A673 (cell line): ENCODE measurements around the gene PPP1R3G. TPM values are rescaled to one million over a fixed set of nuclear protein-coding genes. Genes with fewer than 3 reads are reported as not detected.

Experiments
- BruUV-seq: library from RNA; stranded (reverse); fragments of 400-500 nt; replicated peaks from 2 replicates; lab custom pipeline; 2021; lab: Mats Ljungman, UMichigan
- CTCF ChIA-PET: fragments of 300-600 bp; sonication (Branson Sonifier 250); formaldehyde crosslinking; loops from one replicate; lab custom pipeline; 2022; ENCODE audit warnings: antibody characterized with exemption; lab: Charles Lee
- POLR2A ChIA-PET: fragments of 300-600 bp; sonication (Branson Sonifier 250); formaldehyde crosslinking; loops from one replicate; lab custom pipeline; 2022; ENCODE audit warnings: antibody characterized with exemption; ENCODE audit not compliant: low non-redundant PET; lab: Charles Lee
- DNase-seq: peaks from one replicate; pipeline ENCODE4 v3.0.0-alpha.2; 2015; ENCODE audit warnings: low spot score
- H3K27ac ChIP-seq: fragments of 200-600 bp; sonication (generic); 2 replicates; pipeline ENCODE4 v1.5.1; 2016; ENCODE audit warnings: mixed run types, low read depth, mild to moderate bottlenecking, mixed read lengths, antibody characterized with exemption, low read length; ENCODE audit not compliant: poor library complexity, severe bottlenecking
- H3K27me3 ChIP-seq: fragments of 200-600 bp; sonication (generic); replicated peaks from 2 replicates; pipeline ENCODE4 v1.6.1; 2017; ENCODE audit warnings: mixed run types, low read depth, mild to moderate bottlenecking, mixed read lengths, antibody characterized with exemption, low read length; ENCODE audit not compliant: insufficient read depth, poor library complexity
- H3K36me3 ChIP-seq: fragments of 200-600 bp; sonication (generic); 2 replicates; pipeline ENCODE4 v1.6.1; 2016; ENCODE audit warnings: mixed run types, mild to moderate bottlenecking, mixed read lengths, antibody characterized with exemption, low read length; ENCODE audit not compliant: insufficient read depth, poor library complexity, severe bottlenecking
- H3K4me1 ChIP-seq: fragments of 200-600 bp; sonication (generic); 2 replicates; pipeline ENCODE4 v1.6.1; 2017; ENCODE audit warnings: mixed run types, mild to moderate bottlenecking, mixed read lengths, antibody characterized with exemption, low read length; ENCODE audit not compliant: insufficient read depth, poor library complexity, severe bottlenecking
- H3K4me3 ChIP-seq: fragments of 200-600 bp; sonication (generic); 2 replicates; pipeline ENCODE4 v1.5.1; 2016; ENCODE audit warnings: low read depth, mixed run types, mild to moderate bottlenecking, mixed read lengths, low read length; ENCODE audit not compliant: poor library complexity, severe bottlenecking
- H3K9me3 ChIP-seq: fragments of 200-600 bp; sonication (generic); 2 replicates; pipeline ENCODE4 v1.6.1; 2016; ENCODE audit warnings: mixed run types, low read depth, mild to moderate bottlenecking, mixed read lengths, antibody characterized with exemption, low read length; ENCODE audit not compliant: poor library complexity, severe bottlenecking
- EZH2 ChIP-seq: fragments of 200-600 bp; sonication (generic); IDR thresholded peaks from 2 replicates; pipeline ENCODE4 v1.6.1; 2017; ENCODE audit warnings: borderline replicate concordance, low read depth, mild to moderate bottlenecking, mixed read lengths, antibody characterized with exemption, low read length; ENCODE audit not compliant: poor library complexity, severe bottlenecking
- intact Hi-C: fragments of 100-400 bp; cut with micrococcal nuclease; formaldehyde crosslinking; loops from one replicate; pipeline ENCODE4 v1.10.0; 2022; ENCODE audit not compliant: unreplicated experiment
- total RNA-seq: library from RNA; stranded (reverse); gene quantifications from 2 replicates; pipeline ENCODE4 v1.2.3, GENCODE V29; 2021
- TF ChIP-seq, protein P1 (sequence below): fragments of 300-800, 200-600 bp; sonication (generic); conservative IDR thresholded peaks from 2 replicates; pipeline ENCODE4 v1.5.1; 2017; ENCODE audit warnings: low read depth, mild to moderate bottlenecking, antibody characterized with exemption, low read length, moderate library complexity, mixed read lengths

PPP1R3G gene
- total RNA-seq, 1 experiment from 2014 or later, result 0.24 TPM

DNA sequence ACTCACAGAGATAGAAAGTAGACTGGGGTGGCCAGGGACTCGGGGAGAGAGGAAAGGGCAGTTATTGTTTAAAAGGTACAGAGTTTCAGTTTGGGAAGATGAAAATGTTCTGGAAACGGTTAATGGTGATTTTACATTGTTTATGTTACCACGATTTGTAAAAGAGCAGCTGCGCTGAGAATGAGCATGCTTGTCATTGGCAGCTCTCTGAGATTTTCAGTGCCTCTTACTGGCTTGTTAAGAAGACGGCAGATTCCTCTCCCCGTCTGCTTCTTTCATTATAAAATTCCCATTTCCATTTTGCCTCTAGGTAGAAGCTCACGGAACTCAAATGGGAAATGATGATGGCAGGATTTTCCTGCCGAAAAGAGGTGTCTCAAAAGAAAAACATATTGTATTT, 39.7 kb upstream of the PPP1R3G start:
- H3K4me3 ChIP-seq, result no peak overlapping the region
- CTCF ChIA-PET, result no interaction called here
- intact Hi-C loops, result no loop called here

DNA sequence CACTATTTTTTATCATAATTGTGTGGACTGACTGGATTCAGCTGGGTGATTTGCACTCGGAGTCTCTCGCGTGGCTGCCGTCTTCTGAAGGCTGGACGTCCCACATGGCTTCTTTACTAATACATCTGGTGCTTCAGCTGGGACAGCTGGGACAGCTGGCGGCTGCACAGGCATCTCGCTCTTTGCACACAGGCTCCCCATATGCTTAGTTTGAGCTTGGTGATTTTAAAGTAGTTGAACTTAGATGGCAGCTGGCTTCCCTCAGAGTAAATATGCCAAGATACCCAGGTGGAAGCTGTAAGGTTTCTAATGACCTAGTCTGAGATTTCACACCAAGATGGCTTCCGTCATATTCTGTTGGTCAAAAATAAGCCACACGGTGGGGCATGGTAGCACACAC, 38.7 kb upstream of the PPP1R3G start:
- H3K36me3 ChIP-seq, result peaks cover 13% of the 10 kb centered on the region
- intact Hi-C loops, result no loop called here
- ChIA-PET CTCF (interaction anchor here (0.7 kb wide), 1 partner anchor 11 kb away, joined by 4 read pairs; no protein-coding TSS in a partner anchor), POLR2A (no interaction called here)
- TF ChIP-seq EZH2, result no peak
- TF ChIP-seq, protein P1, sequence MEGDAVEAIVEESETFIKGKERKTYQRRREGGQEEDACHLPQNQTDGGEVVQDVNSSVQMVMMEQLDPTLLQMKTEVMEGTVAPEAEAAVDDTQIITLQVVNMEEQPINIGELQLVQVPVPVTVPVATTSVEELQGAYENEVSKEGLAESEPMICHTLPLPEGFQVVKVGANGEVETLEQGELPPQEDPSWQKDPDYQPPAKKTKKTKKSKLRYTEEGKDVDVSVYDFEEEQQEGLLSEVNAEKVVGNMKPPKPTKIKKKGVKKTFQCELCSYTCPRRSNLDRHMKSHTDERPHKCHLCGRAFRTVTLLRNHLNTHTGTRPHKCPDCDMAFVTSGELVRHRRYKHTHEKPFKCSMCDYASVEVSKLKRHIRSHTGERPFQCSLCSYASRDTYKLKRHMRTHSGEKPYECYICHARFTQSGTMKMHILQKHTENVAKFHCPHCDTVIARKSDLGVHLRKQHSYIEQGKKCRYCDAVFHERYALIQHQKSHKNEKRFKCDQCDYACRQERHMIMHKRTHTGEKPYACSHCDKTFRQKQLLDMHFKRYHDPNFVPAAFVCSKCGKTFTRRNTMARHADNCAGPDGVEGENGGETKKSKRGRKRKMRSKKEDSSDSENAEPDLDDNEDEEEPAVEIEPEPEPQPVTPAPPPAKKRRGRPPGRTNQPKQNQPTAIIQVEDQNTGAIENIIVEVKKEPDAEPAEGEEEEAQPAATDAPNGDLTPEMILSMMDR, result no peak
- BruUV-seq, result no TSS peak
- no peak for DNase-seq
- H3K27ac ChIP-seq, result no peak overlapping the region
- H3K9me3 ChIP-seq, result peaks cover 27% of the 10 kb centered on the region
- H3K4me3 ChIP-seq, result no peak overlapping the region
- H3K27me3 ChIP-seq, result no peaks in the 10 kb centered on the region
- H3K4me1 ChIP-seq, result no peaks in the 10 kb centered on the region

More for the DNA sequence above, 39.7 kb upstream of the PPP1R3G start:
- H3K4me1 ChIP-seq, result no peaks in the 10 kb centered on the region
- no peaks in the 10 kb centered on the region for H3K27me3 ChIP-seq
- POLR2A ChIA-PET, result no interaction called here
- H3K9me3 ChIP-seq, result peaks cover 17% of the 10 kb centered on the region
- H3K27ac ChIP-seq, result no peak overlapping the region
- no peak for DNase-seq
- TF ChIP-seq, protein P1, result no peak
- TF ChIP-seq EZH2, result no peak
- BruUV-seq, result no TSS peak
- H3K36me3 ChIP-seq, result peaks cover 3% of the 10 kb centered on the region

DNA sequence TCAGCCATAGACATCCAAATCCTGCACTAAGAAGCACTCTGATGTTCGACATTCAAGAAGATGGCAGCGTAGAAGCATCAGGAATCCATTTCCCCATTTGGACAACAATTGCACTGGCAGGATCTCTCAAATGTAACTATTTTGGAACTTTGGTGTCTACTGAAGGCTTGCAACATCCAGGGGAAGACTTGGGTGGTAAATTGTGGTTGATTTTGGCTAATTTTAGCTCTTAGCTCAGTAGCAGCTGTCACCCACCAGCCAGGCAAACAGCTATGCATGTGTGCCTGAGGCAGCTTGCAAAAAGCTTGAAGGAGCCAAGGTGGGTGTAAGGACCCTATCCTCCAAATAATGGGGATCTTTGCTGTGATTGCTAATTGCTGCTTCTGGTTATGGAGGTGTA, 35.1 kb upstream of the PPP1R3G start:
- POLR2A ChIA-PET, result no interaction called here
- BruUV-seq, result no TSS peak
- H3K9me3 ChIP-seq, result peaks cover 32% of the 10 kb centered on the region
- no peak overlapping the region for H3K27ac ChIP-seq
- TF ChIP-seq, protein P1, result no peak
- no peak for TF ChIP-seq EZH2
- H3K27me3 ChIP-seq, result no peaks in the 10 kb centered on the region
- H3K4me1 ChIP-seq, result peaks cover 28% of the 10 kb centered on the region
- DNase-seq, result no peak
- intact Hi-C loops, result no loop called here
- CTCF ChIA-PET, result no interaction called here
- no peak overlapping the region for H3K4me3 ChIP-seq
- H3K36me3 ChIP-seq, result peaks cover 13% of the 10 kb centered on the region
